ENCODE data around the gene GMPR2. TPM values are rescaled to one million over a fixed set of nuclear protein-coding genes. Genes with fewer than 3 reads are reported as not detected.
"Not testable (repeated sequence)": the region's sequence is repeated elsewhere in the genome, so short reads cannot be mapped to it uniquely, and the experiment has no call there.

Gene GMPR2
- total RNA-seq, 2 donors from 2014 or later, result 54.5 to 106 TPM

- no peak for DNase-seq (ENCODE audit: low spot score)
- Histone ChIP-seq H3K27ac (no peak overlapping the region), H3K27me3 (replicated peaks; ENCODE audit: insufficient read depth) (no peaks in the 10 kb centered on the region), H3K36me3 (peaks cover 3 to 6% of the 10 kb centered on the region in 2 donors), H3K4me1 (replicated peaks) (peaks cover 19% of the 10 kb centered on the region), H3K9me3 (no peaks in the 10 kb centered on the region), H3K4me3 (no peak overlapping the region)
- TF ChIP-seq POLR2AphosphoS5 (IDR thresholded peaks at IDR 0.05) (no peak), POLR2A (IDR thresholded peaks at IDR 0.05) (no peak)
- TF ChIP-seq, protein P1, sequence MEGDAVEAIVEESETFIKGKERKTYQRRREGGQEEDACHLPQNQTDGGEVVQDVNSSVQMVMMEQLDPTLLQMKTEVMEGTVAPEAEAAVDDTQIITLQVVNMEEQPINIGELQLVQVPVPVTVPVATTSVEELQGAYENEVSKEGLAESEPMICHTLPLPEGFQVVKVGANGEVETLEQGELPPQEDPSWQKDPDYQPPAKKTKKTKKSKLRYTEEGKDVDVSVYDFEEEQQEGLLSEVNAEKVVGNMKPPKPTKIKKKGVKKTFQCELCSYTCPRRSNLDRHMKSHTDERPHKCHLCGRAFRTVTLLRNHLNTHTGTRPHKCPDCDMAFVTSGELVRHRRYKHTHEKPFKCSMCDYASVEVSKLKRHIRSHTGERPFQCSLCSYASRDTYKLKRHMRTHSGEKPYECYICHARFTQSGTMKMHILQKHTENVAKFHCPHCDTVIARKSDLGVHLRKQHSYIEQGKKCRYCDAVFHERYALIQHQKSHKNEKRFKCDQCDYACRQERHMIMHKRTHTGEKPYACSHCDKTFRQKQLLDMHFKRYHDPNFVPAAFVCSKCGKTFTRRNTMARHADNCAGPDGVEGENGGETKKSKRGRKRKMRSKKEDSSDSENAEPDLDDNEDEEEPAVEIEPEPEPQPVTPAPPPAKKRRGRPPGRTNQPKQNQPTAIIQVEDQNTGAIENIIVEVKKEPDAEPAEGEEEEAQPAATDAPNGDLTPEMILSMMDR (IDR thresholded peaks at IDR 0.05), result no peak
- intact Hi-C loops (cut with DNase I), result loop anchor here (5.0 kb wide), 1 partner anchor 202 kb away; the partner anchor contains the start of gene SDR39U1
- WGBS, result 93% methylated on average over 9 of the region's 9 CpGs
Observed at GRCh38 chr14:24240110-24240918, 7.6 kb downstream of the GMPR2 start.

DNA sequence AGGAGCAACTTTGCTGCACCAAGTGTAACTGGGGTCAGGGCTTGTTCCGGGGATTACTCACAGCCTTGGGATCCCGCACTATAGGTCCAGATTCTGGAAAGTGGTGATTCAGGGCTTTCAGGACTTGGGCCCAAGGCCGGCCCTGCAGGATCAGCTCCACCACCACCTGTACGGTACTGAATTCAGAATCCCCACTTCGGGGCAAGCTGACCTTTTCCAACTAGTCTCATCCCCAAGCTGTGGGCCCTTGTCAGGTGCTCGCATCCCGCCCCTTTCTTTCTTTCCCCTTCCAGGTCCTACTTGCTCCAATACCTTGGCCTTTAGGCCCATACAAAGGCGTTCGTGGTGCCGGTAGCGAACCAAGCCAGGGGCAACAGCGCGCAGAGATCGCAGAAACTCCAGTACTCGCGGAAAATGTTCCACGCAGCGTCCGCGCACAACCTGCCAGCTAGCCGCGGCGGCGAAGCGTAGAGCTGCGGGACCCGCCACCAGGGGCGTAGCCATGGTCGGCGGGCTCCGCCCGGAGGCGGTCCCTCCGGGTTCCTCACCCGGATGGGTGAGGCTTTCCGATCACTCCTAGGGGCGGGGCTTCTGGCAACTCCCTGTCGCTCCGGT is 9.2 kb downstream of the GMPR2 start:
- Histone ChIP-seq H3K4me1 (replicated peaks) (peaks cover 19% of the 10 kb centered on the region), H3K36me3 (peaks cover 0 to 3% of the 10 kb centered on the region in 2 donors), H3K9me3 (no peaks in the 10 kb centered on the region), H3K27ac (peak overlapping the region; percentile 99), H3K4me3 (peak overlapping the region; percentile 57 to 77), H3K27me3 (replicated peaks; ENCODE audit: insufficient read depth) (no peaks in the 10 kb centered on the region)
- DNase-seq (ENCODE audit: low spot score), result peak; percentile 93
- intact Hi-C loops (cut with DNase I), result loop anchor here (2.0 to 5.0 kb wide), 2 partner anchors 55 to 200 kb away; partner anchors contain the start of gene SDR39U1
- under 1% methylated on average over 39 of the region's 39 CpGs for WGBS
- TF ChIP-seq, protein P1 (IDR thresholded peaks at IDR 0.05), result peak; percentile 70 to 92 (median 84)
- TF ChIP-seq POLR2AphosphoS5 (IDR thresholded peaks at IDR 0.05), result no peak
- TF ChIP-seq POLR2A (IDR thresholded peaks at IDR 0.05), result peak; percentile 49

GRCh38 chr14:24243336-24243836 is 10.7 kb downstream of the GMPR2 start:
- H3K36me3 ChIP-seq, result no peaks in the 10 kb centered on the region
- H3K4me1 ChIP-seq (replicated peaks), result peaks cover 19% of the 10 kb centered on the region
- TF ChIP-seq, protein P1 (IDR thresholded peaks at IDR 0.05), result no peak
- TF ChIP-seq POLR2AphosphoS5 (IDR thresholded peaks at IDR 0.05), result no peak
- no peak for TF ChIP-seq POLR2A (IDR thresholded peaks at IDR 0.05)
- intact Hi-C loops (cut with DNase I), result loop anchor here (2.0 to 5.0 kb wide), 2 partner anchors 53 to 199 kb away; partner anchors contain the start of gene SDR39U1
- H3K9me3 ChIP-seq, result no peaks in the 10 kb centered on the region
- DNase-seq (ENCODE audit: low spot score), result no peak
- WGBS, result 56% methylated on average over 10 of the region's 10 CpGs
- peak overlapping the region; percentile 57 to 77 for H3K4me3 ChIP-seq
- no peaks in the 10 kb centered on the region for H3K27me3 ChIP-seq (replicated peaks; ENCODE audit: insufficient read depth)
- peak overlapping the region; percentile 99 for H3K27ac ChIP-seq

GRCh38 chr14:24245350-24245749 is 12.6 kb downstream of the GMPR2 start:
- H3K36me3 ChIP-seq; H3K27ac ChIP-seq; H3K27me3 ChIP-seq (replicated peaks; ENCODE audit: insufficient read depth); intact Hi-C loops (cut with DNase I); H3K9me3 ChIP-seq; H3K4me3 ChIP-seq; DNase-seq (ENCODE audit: low spot score): not testable (repeated sequence)
- peaks cover 11% of the 10 kb centered on the region for H3K4me1 ChIP-seq (replicated peaks)
- WGBS, result 94% methylated on average over 11 of the region's 11 CpGs

- Histone ChIP-seq H3K27ac (no peak overlapping the region), H3K4me1 (replicated peaks) (no peaks in the 10 kb centered on the region), H3K36me3 (no peaks in the 10 kb centered on the region), H3K27me3 (replicated peaks; ENCODE audit: insufficient read depth) (no peaks in the 10 kb centered on the region), H3K4me3 (no peak overlapping the region), H3K9me3 (no peaks in the 10 kb centered on the region)
- TF ChIP-seq POLR2AphosphoS5 (IDR thresholded peaks at IDR 0.05), result no peak
- no peak for TF ChIP-seq POLR2A (IDR thresholded peaks at IDR 0.05)
- TF ChIP-seq, protein P1 (IDR thresholded peaks at IDR 0.05), result no peak
- 99% methylated on average over 3 of the region's 3 CpGs for WGBS
- no peak for DNase-seq (ENCODE audit: low spot score)
- intact Hi-C loops (cut with DNase I), result no loop called here
Observed at GRCh38 chr14:24246765-24247212, 14.1 kb downstream of the GMPR2 start.
